ENCODE results near the gene EML1.

DNA sequence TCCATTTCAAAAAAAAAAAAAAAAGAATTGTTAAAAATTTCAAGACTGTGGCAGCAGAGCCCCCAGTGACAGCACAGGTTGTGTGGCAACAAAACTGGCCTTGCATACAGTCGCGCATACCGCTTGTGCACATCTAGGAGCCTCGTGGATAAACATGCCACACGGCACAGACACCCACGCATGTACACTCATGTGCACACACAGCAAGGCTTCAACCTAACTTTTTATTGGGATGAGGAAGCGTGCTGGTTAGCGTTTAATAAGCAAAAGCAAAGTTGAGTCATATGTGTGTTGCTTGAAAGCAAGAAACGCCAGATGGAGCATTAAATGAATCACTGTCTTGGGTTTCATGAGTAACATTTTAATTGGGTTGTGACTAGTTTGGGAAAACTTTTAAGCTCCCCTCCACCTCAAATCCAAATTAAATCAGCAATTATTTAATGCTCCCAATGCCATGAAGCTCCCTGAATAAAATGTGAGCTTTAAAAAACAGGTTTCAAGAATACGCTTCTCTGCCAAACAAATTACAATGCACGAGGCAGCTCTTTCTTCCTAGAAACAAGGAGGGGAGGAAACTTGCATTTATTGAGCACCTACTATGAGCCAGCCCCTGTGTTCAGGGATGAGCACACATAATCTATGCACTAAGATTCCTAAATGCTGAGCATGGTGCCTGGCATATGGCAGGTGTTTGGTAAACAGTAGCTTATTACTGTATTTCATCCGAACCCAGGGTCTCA, 35.7 kb upstream of the EML1 start:
- TF ChIP-seq, protein P1, sequence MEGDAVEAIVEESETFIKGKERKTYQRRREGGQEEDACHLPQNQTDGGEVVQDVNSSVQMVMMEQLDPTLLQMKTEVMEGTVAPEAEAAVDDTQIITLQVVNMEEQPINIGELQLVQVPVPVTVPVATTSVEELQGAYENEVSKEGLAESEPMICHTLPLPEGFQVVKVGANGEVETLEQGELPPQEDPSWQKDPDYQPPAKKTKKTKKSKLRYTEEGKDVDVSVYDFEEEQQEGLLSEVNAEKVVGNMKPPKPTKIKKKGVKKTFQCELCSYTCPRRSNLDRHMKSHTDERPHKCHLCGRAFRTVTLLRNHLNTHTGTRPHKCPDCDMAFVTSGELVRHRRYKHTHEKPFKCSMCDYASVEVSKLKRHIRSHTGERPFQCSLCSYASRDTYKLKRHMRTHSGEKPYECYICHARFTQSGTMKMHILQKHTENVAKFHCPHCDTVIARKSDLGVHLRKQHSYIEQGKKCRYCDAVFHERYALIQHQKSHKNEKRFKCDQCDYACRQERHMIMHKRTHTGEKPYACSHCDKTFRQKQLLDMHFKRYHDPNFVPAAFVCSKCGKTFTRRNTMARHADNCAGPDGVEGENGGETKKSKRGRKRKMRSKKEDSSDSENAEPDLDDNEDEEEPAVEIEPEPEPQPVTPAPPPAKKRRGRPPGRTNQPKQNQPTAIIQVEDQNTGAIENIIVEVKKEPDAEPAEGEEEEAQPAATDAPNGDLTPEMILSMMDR (IDR thresholded peaks at IDR 0.05) = no peak
- peak in 1 of 3 donors; percentile 81 for TF ChIP-seq POLR2AphosphoS5 (IDR thresholded peaks at IDR 0.05)

Measured in stomach (tissue), 4 donors.